GM12891 (cell line): ENCODE data around the gene KIF6. TPM values are rescaled to one million over a fixed set of nuclear protein-coding genes. Genes with fewer than 3 reads are reported as not detected.

Source experiments
- DNase-seq: peaks from one replicate; pipeline ENCODE4 v3.0.0; 2011; ENCODE audit warnings: low spot score; ENCODE audit not compliant: insufficient read length
- FAIRE-seq: peaks from 2 replicates; lab custom pipeline; 2011; peaks lifted over from hg19 to GRCh38; lab: Jason Lieb, UNC
- PAX5 ChIP-seq: IDR thresholded peaks from 2 replicates; pipeline ENCODE4 v1.6.1; 2011; ENCODE audit warnings: low read length, moderate library complexity, mild to moderate bottlenecking; ENCODE audit not compliant: insufficient read depth, severe bottlenecking
- POLR2A ChIP-seq: IDR thresholded peaks from 2 replicates; pipeline ENCODE4 v1.6.1; 2011; ENCODE audit warnings: low read depth, low read length, control low read depth
- POLR2AphosphoS5 ChIP-seq: IDR thresholded peaks from 2 replicates; pipeline ENCODE4 v1.6.1; 2011; ENCODE audit warnings: low read depth, low read length, control low read depth
- POU2F2 ChIP-seq: IDR thresholded peaks from 2 replicates; pipeline ENCODE4 v1.6.1; 2011; ENCODE audit warnings: low read depth, mild to moderate bottlenecking, control low read depth, low read length, moderate library complexity
- SPI1 ChIP-seq: IDR thresholded peaks from 2 replicates; pipeline ENCODE4 v1.6.1; 2011; ENCODE audit warnings: low read depth, low read length, control low read depth
- TAF1 ChIP-seq: IDR thresholded peaks from 2 replicates; pipeline ENCODE4 v1.6.1; 2011; ENCODE audit warnings: low read depth, low read length, control low read depth
- polyA plus RNA-seq: library from polyadenylated mRNA; unstranded; fragments of >200 nt; gene quantifications from one replicate; pipeline ENCODE4 v1.2.1, GENCODE V29; 2012; ENCODE audit warnings: low read depth, missing spikeins, inconsistent platforms; ENCODE audit not compliant: missing spikeins

Gene KIF6
- 0.13 TPM for polyA plus RNA-seq

- TF ChIP-seq SPI1: no peak
- TF ChIP-seq POLR2A: no peak
- TF ChIP-seq TAF1: no peak
- TF ChIP-seq POU2F2: no peak
- TF ChIP-seq PAX5: no peak
- no peak for TF ChIP-seq POLR2AphosphoS5
- FAIRE-seq (peak; percentile 88), DNase-seq (peak; percentile 89)
These were observed at the start of gene KIF6 for GRCh38 chr6:39724787-39725631. Gene KIF6, minus strand, starts transcription at chr6:39725408. Its CDS starts 98 bp downstream, at chr6:39725310.

- DNase-seq (no peak), FAIRE-seq (no peak)
- TF ChIP-seq POLR2A (no peak), TAF1 (no peak), PAX5 (no peak), SPI1 (no peak), POLR2AphosphoS5 (no peak), POU2F2 (no peak)
These were observed 48.6 kb upstream of the KIF6 start for GRCh38 chr6:39773782-39774181.

- TF ChIP-seq TAF1: no peak
- no peak for TF ChIP-seq POU2F2
- TF ChIP-seq PAX5: no peak
- TF ChIP-seq SPI1: no peak
- TF ChIP-seq POLR2AphosphoS5: no peak
- no peak for TF ChIP-seq POLR2A
- FAIRE-seq: no peak
- no peak for DNase-seq
These were observed 47.5 kb upstream of the KIF6 start for GRCh38 chr6:39772559-39773273.

- FAIRE-seq (no peak), DNase-seq (no peak)
- TF ChIP-seq PAX5: no peak
- TF ChIP-seq POU2F2: no peak
- TF ChIP-seq POLR2A: no peak
- no peak for TF ChIP-seq SPI1
- no peak for TF ChIP-seq POLR2AphosphoS5
- TF ChIP-seq TAF1: no peak
These were observed 45.2 kb upstream of the KIF6 start for GRCh38 chr6:39770446-39770845.

DNA sequence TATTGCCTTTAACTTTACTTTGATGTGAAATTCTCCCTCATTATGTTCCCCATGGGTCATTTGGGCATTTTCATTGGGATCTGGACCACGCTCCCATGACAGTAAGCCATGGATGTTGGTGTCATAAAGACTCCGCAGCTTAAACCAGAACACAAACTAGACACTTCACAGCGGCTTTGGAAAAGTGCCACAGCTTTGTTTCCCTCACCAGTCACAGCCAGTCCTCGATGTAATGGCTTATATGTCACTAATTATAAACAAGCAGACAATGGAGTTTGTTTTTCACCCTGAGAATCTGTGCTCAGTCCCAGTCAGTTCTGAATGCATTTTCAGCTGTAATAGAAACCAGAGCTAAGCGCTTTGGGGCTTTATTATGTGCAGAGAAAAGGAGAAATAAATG lies 43.8 kb upstream of the KIF6 start:
- FAIRE-seq: no peak
- no peak for DNase-seq
- TF ChIP-seq POU2F2: no peak
- no peak for TF ChIP-seq SPI1
- TF ChIP-seq POLR2A: no peak
- no peak for TF ChIP-seq TAF1
- TF ChIP-seq PAX5: no peak
- no peak for TF ChIP-seq POLR2AphosphoS5

DNA sequence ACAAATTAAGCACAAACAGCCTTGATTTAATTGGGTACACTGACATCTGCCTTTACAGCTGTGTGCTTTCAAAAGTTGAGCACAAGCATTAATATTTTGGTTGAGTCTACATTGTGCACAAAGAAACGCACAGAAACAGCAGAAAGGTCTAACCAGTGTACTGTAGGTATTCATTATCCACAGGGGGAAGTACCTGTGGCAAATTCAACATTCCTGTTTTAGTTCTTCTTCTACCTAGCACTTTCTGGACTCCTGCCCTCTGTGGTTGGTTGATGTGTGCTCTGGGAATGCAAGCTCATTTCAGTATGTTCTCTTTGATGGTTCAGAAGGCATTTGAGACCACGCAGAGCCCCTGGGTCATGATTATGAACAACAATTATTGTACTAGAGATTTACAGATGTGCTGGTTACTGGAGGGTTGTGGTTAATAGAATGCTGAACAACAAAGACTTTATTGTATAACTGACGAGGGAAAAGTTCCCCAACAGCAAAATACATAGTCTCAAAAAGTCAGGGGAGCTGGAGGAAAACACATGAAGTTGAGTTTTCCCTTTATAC lies 40.4 kb upstream of the KIF6 start:
- DNase-seq (no peak), FAIRE-seq (no peak)
- TF ChIP-seq SPI1: no peak
- no peak for TF ChIP-seq POU2F2
- no peak for TF ChIP-seq POLR2A
- no peak for TF ChIP-seq POLR2AphosphoS5
- TF ChIP-seq TAF1: no peak

DNA sequence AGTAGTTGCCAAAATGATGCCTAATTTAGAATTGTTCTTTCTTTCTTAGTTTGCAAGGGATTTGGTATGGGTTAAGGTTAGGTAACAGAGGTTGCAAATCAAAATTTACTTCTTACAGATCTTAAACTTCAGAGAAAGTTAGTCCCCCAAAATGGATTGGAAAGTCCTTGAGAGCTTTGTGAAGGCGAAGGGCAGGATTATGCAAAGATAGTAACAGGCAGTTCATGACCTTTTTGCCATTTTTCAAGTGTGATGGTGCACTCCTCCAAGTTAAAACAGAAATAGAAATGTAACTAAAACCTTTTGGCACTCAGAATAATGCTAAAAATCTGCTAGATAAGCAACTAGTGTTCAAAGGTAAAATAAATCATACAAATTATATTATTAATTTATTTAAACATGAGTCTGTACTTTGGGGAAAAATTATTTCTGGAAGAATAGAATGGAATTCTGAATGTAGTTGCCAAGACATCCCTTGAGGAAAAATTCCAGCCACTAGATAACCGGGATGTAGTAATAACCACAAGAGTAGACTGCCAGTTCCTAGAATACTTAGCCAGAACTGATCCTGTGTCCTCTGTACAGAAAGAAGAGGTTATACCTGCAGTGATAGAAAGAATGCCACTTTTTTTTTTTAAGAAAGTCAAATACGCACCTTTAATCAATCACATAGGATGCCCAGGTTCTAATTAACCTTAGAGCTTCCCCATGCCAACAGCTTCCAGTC lies 35.2 kb upstream of the KIF6 start:
- FAIRE-seq (no peak), DNase-seq (no peak)
- TF ChIP-seq POLR2A (no peak), POLR2AphosphoS5 (no peak), POU2F2 (no peak), SPI1 (no peak), TAF1 (no peak), PAX5 (no peak)

DNA sequence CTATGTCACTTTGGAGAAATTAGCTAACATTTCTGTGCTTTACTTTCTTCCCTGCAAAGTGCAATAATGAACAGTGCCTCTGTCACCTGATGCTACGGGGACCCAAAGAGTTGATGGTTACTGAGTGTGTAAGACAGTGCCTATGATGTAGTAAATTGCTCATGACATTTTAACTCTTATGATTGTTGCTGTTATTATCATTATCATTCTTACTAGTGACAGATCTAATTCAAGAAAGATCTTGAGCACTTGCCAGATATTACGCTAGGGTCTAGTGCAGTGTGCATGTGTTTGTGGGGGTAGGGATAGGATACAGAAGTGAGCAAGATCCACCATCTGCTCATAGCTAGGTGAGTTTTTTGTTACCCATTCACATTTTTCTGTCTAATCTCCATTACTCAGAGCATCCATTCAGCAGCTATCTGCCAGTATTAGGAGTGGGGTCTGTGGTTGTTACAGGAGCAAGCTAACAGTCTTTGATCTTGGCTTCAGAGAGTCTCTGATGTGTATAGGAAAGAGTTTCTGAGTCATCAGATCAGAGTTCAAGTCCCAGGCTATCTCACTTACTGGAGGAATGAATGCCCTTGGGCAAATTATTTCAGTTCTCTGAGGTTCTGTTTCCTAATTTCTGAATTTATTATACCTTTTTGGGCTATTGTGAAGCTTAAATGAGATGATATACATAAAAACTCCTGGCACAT lies 33.8 kb upstream of the KIF6 start:
- TF ChIP-seq POLR2AphosphoS5 (no peak), POU2F2 (no peak), PAX5 (no peak), TAF1 (no peak), POLR2A (no peak), SPI1 (no peak)
- DNase-seq (no peak), FAIRE-seq (no peak)

GRCh38 chr6:39756582-39756981 lies 31.4 kb upstream of the KIF6 start:
- FAIRE-seq: no peak
- TF ChIP-seq POLR2A: no peak
- TF ChIP-seq POU2F2: no peak
- TF ChIP-seq SPI1: no peak
- TF ChIP-seq POLR2AphosphoS5: no peak
- TF ChIP-seq PAX5: no peak
- no peak for TF ChIP-seq TAF1
- DNase-seq: no peak

GRCh38 chr6:39755231-39755630 lies 30.0 kb upstream of the KIF6 start:
- DNase-seq (no peak), FAIRE-seq (no peak)
- TF ChIP-seq POU2F2 (no peak), TAF1 (no peak), POLR2AphosphoS5 (no peak), POLR2A (no peak), SPI1 (no peak), PAX5 (no peak)
